Stimulated activated CD4-positive, alpha-beta T cell treated with anti-CD3 and anti-CD28 coated beads, Interleukin-1b, Interleukin-23, amount 100 ng/mL, for 24 hours (primary cell): ENCODE measurements around the gene RNF144A.

Experiments used
- DNase-seq, 4 experiments: peaks; one replicate each; pipeline ENCODE4 v3.0.0-alpha.2; 2020; ENCODE audit warnings: low read depth in 4 of 4, low spot score in 1 of 4

RNF144A gene

GRCh38 chr2:7073901-7074300 is 156.7 kb downstream of the RNF144A start:
- DNase-seq, result no peak

GRCh38 chr2:7075834-7076233 is 158.6 kb downstream of the RNF144A start:
- no peak for DNase-seq

- DNase-seq, result no peak
These were observed 160.6 kb downstream of the RNF144A start for GRCh38 chr2:7077660-7078267.

GRCh38 chr2:7083580-7084509 is 166.6 kb downstream of the RNF144A start:
- DNase-seq, result no peak

- DNase-seq, result no peak
These were observed 167.4 kb downstream of the RNF144A start for GRCh38 chr2:7084601-7085000.

GRCh38 chr2:7089284-7089683 is 172.1 kb downstream of the RNF144A start:
- DNase-seq, result no peak

GRCh38 chr2:7089898-7090510 is 172.8 kb downstream of the RNF144A start:
- DNase-seq, result no peak

GRCh38 chr2:7093376-7093775 is 176.2 kb downstream of the RNF144A start:
- DNase-seq, result no peak
